ENCODE results near the gene ZNF423. TPM values are rescaled to one million over a fixed set of nuclear protein-coding genes. Genes with fewer than 3 reads are reported as not detected.

ZNF423 gene
- total RNA-seq, 1 donor from 2014 or later, result 11.9 TPM

DNA sequence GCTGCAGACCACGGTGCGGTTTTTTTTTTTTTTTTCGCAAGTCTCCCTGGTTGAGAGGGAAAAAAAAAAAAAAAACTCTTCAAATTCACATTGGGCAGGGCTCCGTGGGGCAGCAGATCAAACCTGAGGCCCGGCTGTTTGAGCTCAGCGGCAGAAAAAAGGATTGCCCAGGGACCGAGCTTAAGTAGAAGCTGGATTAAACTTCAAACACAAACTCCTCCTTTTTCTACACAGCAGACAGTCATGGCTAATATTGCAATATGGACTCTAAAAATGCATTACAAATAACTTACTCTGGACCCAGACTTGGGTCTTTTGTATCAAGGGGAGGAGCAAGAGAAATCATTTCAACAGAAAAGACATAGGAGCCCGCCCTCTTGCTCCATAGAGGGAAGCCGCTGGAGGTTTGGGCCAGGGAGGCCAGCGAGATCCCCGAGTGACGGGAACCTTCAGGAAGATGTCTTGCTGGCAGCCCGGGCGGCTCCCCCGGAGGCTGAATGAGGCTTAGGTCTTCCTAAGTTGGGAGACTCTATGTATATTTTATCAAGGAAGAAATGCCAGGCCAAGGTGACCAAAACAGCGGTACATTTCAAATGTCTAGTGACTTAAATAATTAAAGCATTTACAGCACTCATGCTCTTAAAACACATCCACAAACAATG, 167.7 kb downstream of the ZNF423 start:
- ATAC-seq (no peak), DNase-seq (no peak)
- no peaks in the 10 kb centered on the region for H3K4me1 ChIP-seq
- no peak for TF ChIP-seq CTCF (IDR thresholded peaks at IDR 0.05)
- H3K27ac ChIP-seq, result no peak overlapping the region
- no peaks in the 10 kb centered on the region for H3K27me3 ChIP-seq
- no peak overlapping the region for H3K4me3 ChIP-seq
- no peaks in the 10 kb centered on the region for H3K36me3 ChIP-seq
- no peaks in the 10 kb centered on the region for H3K9me3 ChIP-seq
- intact Hi-C loops (cut with DNase I), result no loop called here

GRCh38 chr16:49687476-49688002, 168.4 kb downstream of the ZNF423 start:
- Histone ChIP-seq H3K4me1 (no peaks in the 10 kb centered on the region), H3K27ac (no peak overlapping the region), H3K36me3 (no peaks in the 10 kb centered on the region), H3K4me3 (no peak overlapping the region), H3K27me3 (no peaks in the 10 kb centered on the region), H3K9me3 (no peaks in the 10 kb centered on the region)
- ATAC-seq (no peak), DNase-seq (no peak)
- TF ChIP-seq CTCF (IDR thresholded peaks at IDR 0.05), result no peak
- intact Hi-C loops (cut with DNase I), result no loop called here

GRCh38 chr16:49684696-49685095, 171.2 kb downstream of the ZNF423 start:
- no peak for DNase-seq
- Histone ChIP-seq H3K4me1 (no peaks in the 10 kb centered on the region), H3K9me3 (no peaks in the 10 kb centered on the region), H3K27ac (no peak overlapping the region), H3K27me3 (no peaks in the 10 kb centered on the region), H3K4me3 (no peak overlapping the region), H3K36me3 (no peaks in the 10 kb centered on the region)
- no peak for ATAC-seq
- intact Hi-C loops (cut with DNase I), result no loop called here
- no peak for TF ChIP-seq CTCF (IDR thresholded peaks at IDR 0.05)

DNA sequence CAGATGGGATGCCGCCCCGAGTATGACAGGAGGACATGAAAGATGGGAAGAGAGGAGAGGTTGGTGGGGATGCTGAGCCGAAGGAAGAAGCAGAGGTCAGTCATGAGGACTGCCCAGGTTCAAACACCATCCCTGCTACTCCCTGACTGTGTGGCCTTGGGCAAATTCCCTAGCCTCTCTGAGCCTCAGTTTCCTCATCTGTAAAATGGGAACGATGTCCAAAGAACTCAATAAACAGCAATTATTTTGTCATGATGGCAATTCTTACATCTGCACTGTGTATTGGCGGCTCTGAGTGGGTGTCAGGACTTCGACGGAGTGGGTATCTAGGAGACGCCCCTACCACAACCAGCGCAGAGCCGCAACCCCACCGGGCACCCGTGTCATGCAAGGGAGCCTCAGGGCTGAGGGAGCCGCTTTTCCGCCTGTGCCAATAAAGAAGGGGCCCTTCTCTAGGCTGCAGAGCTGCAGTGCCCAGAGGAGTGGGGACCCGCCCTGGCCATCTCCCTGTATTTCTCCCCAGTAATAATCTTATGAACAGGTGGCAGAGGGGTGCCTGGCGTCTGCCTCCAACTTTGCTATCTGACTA, 173.2 kb downstream of the ZNF423 start:
- H3K27ac ChIP-seq, result no peak overlapping the region
- no peak overlapping the region for H3K4me3 ChIP-seq
- intact Hi-C loops (cut with DNase I), result no loop called here
- TF ChIP-seq CTCF (IDR thresholded peaks at IDR 0.05), result no peak
- H3K27me3 ChIP-seq, result no peaks in the 10 kb centered on the region
- H3K4me1 ChIP-seq, result no peaks in the 10 kb centered on the region
- ATAC-seq (no peak), DNase-seq (no peak)
- H3K36me3 ChIP-seq, result no peaks in the 10 kb centered on the region
- H3K9me3 ChIP-seq, result no peaks in the 10 kb centered on the region

DNA sequence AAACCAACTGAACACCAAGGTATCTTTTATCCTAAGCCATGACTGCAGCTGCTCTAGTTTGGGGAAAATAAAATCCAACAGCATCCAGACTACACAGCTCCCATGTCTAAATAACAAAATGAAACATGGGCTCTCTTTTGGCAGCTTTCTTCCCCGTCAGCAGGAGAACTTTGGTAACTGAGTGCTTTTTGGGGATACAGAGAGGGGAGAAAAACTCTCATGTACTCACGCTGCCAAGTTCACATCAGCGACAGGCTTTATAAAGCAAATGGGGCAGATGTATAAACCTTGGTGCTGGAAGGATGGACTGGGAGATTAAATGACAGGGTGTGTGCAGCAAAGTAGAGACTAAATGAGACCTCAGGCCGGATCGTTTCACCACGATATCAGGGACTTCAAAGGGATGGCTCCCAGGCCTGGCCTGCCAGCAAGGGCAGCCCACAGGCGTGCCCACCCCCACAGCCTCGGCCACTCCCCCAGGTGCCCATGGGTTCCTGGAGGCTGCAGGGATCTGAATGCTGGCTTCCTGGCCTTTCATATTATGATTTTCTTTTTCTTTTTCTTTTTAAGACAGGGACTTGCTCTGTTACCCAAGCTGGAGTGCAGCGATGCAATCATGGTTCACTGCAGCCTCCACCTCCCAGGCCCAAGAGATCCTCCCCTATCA, 174.6 kb downstream of the ZNF423 start:
- no peak for ATAC-seq
- intact Hi-C loops (cut with DNase I), result no loop called here

More for the DNA sequence above, 174.6 kb downstream of the ZNF423 start:
- Histone ChIP-seq H3K27me3 (no peaks in the 10 kb centered on the region), H3K4me3 (no peak overlapping the region), H3K4me1 (no peaks in the 10 kb centered on the region), H3K9me3 (no peaks in the 10 kb centered on the region), H3K27ac (no peak overlapping the region), H3K36me3 (no peaks in the 10 kb centered on the region)
- no peak for DNase-seq
- TF ChIP-seq CTCF (IDR thresholded peaks at IDR 0.05), result no peak
